ENCODE results near the gene APBB1.

APBB1 gene

GRCh38 chr11:6419009-6419631, at the start of gene APBB1:
Gene APBB1 (minus strand): TSS chr11:6419094. CDS start chr11:6411347, 7,747 bp downstream.
- Mint-ChIP-seq H3K9me3 (ENCODE audit: low read depth) (no peaks in the 10 kb centered on the region), H3K27me3 (no peaks in the 10 kb centered on the region), H3K36me3 (no peaks in the 10 kb centered on the region), H3K4me1 (ENCODE audit: low read depth) (peaks cover 4% of the 10 kb centered on the region), H3K4me3 (peak within 1 kb of the TSS; percentile 87), H3K27ac (peak within 1 kb of the TSS; percentile 82)

- H3K36me3 Mint-ChIP-seq = peaks cover 17% of the 10 kb centered on the region
- no peaks in the 10 kb centered on the region for H3K9me3 Mint-ChIP-seq (ENCODE audit: low read depth)
- no peak overlapping the region for H3K4me3 Mint-ChIP-seq
- no peaks in the 10 kb centered on the region for H3K27me3 Mint-ChIP-seq
- H3K4me1 Mint-ChIP-seq (ENCODE audit: low read depth) = no peaks in the 10 kb centered on the region
- no peak overlapping the region for H3K27ac Mint-ChIP-seq
Measured at GRCh38 chr11:6459099-6459450, 40.2 kb upstream of the APBB1 start.

DNA sequence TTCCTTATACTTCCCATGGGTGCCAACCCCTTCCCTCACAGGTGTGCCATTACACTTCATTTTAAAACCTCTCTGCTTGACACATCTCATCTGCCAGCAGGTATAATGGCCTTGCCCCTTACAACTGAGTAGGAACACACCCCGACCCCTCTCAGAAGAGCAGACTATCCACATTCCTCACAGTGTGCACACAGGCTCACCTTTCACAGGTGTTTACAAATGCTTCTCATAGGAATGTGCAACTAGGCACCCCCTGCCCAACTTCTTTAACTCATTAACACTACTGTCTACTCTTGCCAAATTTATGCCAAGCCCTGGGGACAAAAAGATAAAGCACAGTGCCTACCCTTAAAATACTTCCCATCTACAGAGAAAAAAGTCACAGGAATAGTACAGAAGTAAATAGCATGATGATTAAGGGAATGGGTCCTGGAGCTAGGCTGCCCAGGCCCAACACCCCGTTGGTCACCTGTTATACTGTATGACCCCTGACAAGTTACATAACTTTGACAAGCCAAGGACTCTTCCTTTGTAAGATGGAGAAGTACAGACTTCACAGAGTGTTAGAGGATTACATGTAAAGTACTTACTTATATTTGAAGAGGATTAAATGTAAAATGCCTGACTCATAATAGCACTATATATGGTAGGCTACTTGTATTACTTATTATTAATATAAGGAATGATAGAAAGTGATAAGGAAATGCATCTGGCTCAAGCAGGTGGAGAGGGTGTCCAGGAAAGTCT, 39.6 kb upstream of the APBB1 start:
- Mint-ChIP-seq H3K4me1 (ENCODE audit: low read depth) (no peaks in the 10 kb centered on the region), H3K9me3 (ENCODE audit: low read depth) (no peaks in the 10 kb centered on the region), H3K4me3 (no peak overlapping the region), H3K27ac (no peak overlapping the region), H3K36me3 (peaks cover 12% of the 10 kb centered on the region), H3K27me3 (no peaks in the 10 kb centered on the region)

DNA sequence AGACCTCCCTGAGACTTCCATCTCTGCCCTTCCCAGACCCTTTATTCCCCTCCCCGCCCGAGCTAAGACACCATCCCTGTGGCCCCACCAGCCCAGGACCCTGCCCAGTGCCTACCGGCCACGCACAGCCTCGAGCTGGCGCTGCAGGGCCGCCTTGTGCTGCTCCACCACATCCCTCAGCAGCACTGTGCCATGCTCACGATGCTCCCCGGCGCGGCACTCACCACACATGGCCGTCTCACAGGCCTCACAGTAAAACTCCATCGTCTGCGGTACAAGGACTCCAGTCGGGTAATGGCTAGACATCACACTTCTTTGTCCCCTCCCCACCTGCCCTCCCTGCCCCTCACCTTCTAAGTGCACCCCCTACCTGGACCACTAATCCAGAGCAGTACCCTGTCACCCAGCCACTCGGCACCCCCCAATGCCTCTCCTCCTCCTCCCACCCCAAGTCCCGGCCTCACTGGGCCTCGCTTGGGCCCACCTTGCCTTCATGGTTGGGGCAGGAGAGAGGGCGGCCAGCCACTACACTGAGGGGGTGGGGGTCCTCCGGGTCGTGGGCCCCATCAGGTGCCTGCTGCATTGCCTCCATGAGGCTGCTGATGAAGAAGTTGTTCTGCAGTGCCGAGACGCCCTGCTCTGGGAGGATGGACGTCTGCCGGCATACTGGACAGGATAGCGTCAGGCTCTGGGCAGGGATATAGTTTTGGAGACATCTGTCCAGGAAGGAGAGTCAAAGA, 38.9 kb upstream of the APBB1 start:
- peaks cover 9% of the 10 kb centered on the region for H3K36me3 Mint-ChIP-seq
- H3K4me1 Mint-ChIP-seq (ENCODE audit: low read depth) = no peaks in the 10 kb centered on the region
- H3K9me3 Mint-ChIP-seq (ENCODE audit: low read depth) = no peaks in the 10 kb centered on the region
- no peaks in the 10 kb centered on the region for H3K27me3 Mint-ChIP-seq
- H3K27ac Mint-ChIP-seq = no peak overlapping the region
- H3K4me3 Mint-ChIP-seq = no peak overlapping the region

DNA sequence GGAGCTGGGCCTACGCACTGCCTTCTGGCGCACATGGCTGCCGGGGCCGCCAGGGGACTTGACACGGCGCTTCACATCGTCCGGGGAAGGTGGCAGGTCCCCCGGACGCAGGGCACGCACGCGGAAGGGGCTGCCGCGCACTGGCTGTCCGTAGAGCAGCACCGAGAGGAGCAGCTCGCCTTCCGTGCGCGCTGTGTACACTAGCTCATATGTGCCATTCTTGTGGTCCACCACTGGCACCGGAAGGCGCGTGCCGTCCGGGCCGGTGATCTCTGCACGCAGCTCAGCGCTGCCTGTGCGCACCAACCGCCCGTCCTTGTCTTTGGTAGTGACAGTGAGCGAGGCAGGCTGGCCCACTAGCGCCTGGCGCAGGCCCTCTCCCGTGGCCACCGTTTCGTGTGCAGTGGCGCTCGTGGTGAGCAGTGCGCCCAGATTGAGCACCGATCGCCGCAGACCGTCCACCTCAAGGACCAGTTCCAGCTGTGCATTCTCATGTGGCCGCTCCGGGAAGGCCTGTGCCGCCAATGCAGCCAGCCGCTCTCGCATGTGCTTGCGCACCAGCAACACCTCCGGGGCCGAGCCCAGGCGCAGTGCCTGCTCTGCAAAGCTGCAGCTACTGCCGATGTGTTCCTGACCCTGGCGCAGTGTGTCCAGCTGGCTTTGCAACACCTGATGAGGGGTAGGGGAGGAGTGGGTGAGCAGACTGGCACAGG, 37.6 kb upstream of the APBB1 start:
- H3K27ac Mint-ChIP-seq = no peak overlapping the region
- H3K27me3 Mint-ChIP-seq = no peaks in the 10 kb centered on the region
- H3K4me3 Mint-ChIP-seq = no peak overlapping the region
- H3K4me1 Mint-ChIP-seq (ENCODE audit: low read depth) = no peaks in the 10 kb centered on the region
- no peaks in the 10 kb centered on the region for H3K9me3 Mint-ChIP-seq (ENCODE audit: low read depth)
- H3K36me3 Mint-ChIP-seq = peaks cover 9% of the 10 kb centered on the region

DNA sequence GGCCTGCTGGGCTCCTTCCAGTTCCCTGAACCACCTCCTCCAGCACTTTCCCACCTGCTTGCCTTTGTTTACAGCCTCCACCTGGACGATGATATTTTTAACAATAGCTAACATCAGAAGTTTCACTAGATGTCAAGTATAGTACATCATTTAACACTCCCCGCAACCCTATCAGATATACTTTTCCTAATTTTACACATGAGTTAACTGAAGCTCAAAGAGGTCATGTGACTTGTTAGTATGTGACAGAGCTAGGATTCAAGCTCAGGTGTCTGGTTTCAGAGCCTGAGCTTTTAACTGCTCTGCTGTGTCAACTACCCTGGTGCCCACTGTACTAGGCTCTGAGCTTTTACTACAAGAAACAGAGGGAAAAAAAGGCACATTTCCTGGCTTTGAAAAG, 36.2 kb upstream of the APBB1 start:
- no peak overlapping the region for H3K4me3 Mint-ChIP-seq
- no peak overlapping the region for H3K27ac Mint-ChIP-seq
- peaks cover 5% of the 10 kb centered on the region for H3K36me3 Mint-ChIP-seq
- H3K4me1 Mint-ChIP-seq (ENCODE audit: low read depth) = no peaks in the 10 kb centered on the region
- no peaks in the 10 kb centered on the region for H3K9me3 Mint-ChIP-seq (ENCODE audit: low read depth)
- no peaks in the 10 kb centered on the region for H3K27me3 Mint-ChIP-seq

DNA sequence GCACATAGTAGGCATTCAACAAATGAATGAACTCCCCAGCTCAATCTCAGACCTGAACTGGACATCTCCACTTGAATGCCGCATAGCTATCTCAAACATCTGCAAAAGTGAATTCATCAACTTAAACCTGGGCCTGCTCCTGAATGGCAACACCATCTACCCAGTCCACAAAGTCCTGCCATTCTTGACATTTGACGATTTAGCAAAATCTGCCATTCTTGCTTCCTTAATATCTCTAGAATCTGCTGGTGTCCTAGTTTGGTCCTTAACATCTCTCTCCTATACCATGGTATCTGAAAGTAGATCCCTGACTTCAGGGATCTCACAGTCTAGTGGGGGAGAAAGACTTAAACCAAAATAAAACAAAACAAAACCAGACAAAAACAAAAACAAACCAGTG, 34.3 kb upstream of the APBB1 start:
- Mint-ChIP-seq H3K4me3 (no peak overlapping the region), H3K9me3 (ENCODE audit: low read depth) (no peaks in the 10 kb centered on the region), H3K4me1 (ENCODE audit: low read depth) (no peaks in the 10 kb centered on the region), H3K27ac (no peak overlapping the region), H3K27me3 (no peaks in the 10 kb centered on the region), H3K36me3 (peaks cover 5% of the 10 kb centered on the region)

- H3K4me3 Mint-ChIP-seq = no peak overlapping the region
- peaks cover 5% of the 10 kb centered on the region for H3K36me3 Mint-ChIP-seq
- no peaks in the 10 kb centered on the region for H3K9me3 Mint-ChIP-seq (ENCODE audit: low read depth)
Measured at GRCh38 chr11:6452219-6452618, 33.3 kb upstream of the APBB1 start.

DNA sequence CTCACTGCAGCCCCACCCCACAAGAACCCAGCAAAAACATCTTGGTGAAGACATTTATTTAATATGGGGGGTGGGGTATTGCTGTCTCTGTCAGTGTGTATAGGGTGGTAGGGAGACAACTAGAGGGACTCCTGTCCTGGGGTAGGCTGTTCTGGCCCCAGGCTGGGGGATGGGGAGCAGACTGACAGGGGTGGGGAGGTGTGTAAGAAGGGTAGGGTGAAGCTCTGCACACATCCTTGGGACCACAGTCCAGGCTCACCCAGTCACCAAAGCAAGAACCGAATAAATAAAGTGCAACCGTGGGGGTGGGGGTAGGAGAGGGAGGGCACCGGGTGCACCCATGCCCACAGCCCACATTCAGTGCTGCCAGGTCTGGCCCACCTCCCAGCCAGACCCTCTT, 29.7 kb upstream of the APBB1 start:
- Mint-ChIP-seq H3K4me1 (ENCODE audit: low read depth) (no peaks in the 10 kb centered on the region), H3K4me3 (no peak overlapping the region), H3K36me3 (no peaks in the 10 kb centered on the region), H3K27me3 (no peaks in the 10 kb centered on the region), H3K27ac (no peak overlapping the region), H3K9me3 (ENCODE audit: low read depth) (no peaks in the 10 kb centered on the region)

More at GRCh38 chr11:6452219-6452618, 33.3 kb upstream of the APBB1 start:
- Mint-ChIP-seq H3K4me1 (ENCODE audit: low read depth) (no peaks in the 10 kb centered on the region), H3K27ac (no peak overlapping the region), H3K27me3 (no peaks in the 10 kb centered on the region)

- H3K4me3 Mint-ChIP-seq = no peak overlapping the region
- H3K36me3 Mint-ChIP-seq = no peaks in the 10 kb centered on the region
- no peak overlapping the region for H3K27ac Mint-ChIP-seq
- H3K27me3 Mint-ChIP-seq = no peaks in the 10 kb centered on the region
- H3K9me3 Mint-ChIP-seq (ENCODE audit: low read depth) = no peaks in the 10 kb centered on the region
- no peaks in the 10 kb centered on the region for H3K4me1 Mint-ChIP-seq (ENCODE audit: low read depth)
Measured at GRCh38 chr11:6443269-6444003, 24.5 kb upstream of the APBB1 start.

DNA sequence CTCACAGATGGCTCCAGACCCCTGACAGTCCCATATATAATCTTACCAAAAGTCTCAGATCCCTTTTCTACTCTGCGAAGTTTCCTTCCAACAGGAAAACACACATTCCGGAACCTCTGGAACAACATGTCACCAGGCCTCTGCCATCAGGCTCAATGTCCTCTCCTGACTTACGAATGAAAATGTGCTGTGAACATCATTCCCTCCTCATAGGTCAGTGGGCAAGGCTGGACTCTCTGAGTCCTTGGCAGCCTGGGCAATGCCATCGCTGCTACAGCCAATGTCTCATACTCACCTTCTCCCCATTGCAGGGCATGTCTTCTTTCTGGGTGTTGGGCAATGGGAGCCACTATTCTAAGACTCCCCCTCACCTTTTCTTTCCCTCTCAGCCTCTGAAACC, 23.5 kb upstream of the APBB1 start:
- H3K4me1 Mint-ChIP-seq (ENCODE audit: low read depth) = no peaks in the 10 kb centered on the region
- H3K4me3 Mint-ChIP-seq = no peak overlapping the region
- H3K27me3 Mint-ChIP-seq = no peaks in the 10 kb centered on the region
- no peak overlapping the region for H3K27ac Mint-ChIP-seq
- H3K9me3 Mint-ChIP-seq (ENCODE audit: low read depth) = no peaks in the 10 kb centered on the region
- H3K36me3 Mint-ChIP-seq = no peaks in the 10 kb centered on the region

DNA sequence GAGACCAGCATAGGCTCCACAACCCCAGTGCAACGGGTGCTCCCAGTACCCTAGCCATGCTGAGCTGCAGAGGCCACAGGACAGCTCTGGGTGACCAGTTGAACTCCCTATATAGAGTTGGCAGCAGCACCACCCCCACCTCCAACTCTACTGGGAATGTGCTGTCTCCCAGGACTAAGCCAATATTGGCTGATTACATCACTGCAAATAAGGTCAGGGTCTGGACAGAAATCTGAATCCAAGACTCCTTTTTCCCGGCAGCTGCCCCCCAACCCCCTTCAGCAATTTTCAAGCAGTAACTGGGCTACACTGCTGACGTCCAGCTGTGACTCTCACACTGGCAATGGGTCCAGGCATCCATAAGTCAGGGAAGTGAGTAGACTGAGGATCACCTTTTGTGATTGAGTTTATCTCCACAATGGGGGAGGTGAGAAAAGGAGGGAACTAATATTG, 22.0 kb upstream of the APBB1 start, which contains the start of gene HPX:
HPX (minus strand) TSS at position 82 of the 453 bp plus-strand sequence; CDS start at position 58, 24 bp downstream.
- H3K9me3 Mint-ChIP-seq (ENCODE audit: low read depth) = no peaks in the 10 kb centered on the region
- H3K4me3 Mint-ChIP-seq = no peak within 1 kb of the TSS
- no peaks in the 10 kb centered on the region for H3K36me3 Mint-ChIP-seq
- H3K4me1 Mint-ChIP-seq (ENCODE audit: low read depth) = peaks cover under 1% of the 10 kb centered on the region
- H3K27ac Mint-ChIP-seq = no peak within 1 kb of the TSS
- no peaks in the 10 kb centered on the region for H3K27me3 Mint-ChIP-seq

DNA sequence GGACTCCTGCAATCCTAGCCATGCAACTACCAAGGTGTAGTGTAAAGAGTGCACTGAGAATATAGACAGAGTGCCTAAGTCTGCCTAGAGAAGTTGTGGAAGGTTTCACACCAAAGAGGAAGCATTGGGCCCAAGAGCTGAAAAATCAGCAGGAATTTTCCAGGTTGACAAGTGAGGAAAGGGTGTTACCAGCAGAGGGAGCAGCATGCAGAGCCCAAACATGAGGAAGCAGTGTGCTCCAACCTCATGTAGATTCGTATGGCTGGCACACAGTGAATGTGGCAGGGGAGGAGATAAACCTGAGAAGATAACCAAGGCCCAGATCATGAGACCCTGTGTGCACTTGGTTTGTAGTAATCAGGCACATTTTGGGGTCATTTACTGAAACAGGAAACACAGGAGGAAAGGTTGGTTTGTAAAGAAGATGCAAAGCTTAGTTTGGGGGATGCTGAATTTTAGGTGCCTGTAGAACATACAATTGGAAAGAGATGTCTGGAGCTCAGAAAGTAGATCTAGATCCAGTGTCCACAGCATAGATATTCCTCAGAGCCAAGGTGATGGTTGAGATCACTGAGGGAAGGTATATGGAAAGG, 20.2 kb upstream of the APBB1 start:
- H3K27me3 Mint-ChIP-seq = no peaks in the 10 kb centered on the region
- no peaks in the 10 kb centered on the region for H3K36me3 Mint-ChIP-seq
- no peak overlapping the region for H3K27ac Mint-ChIP-seq
- H3K4me1 Mint-ChIP-seq (ENCODE audit: low read depth) = peaks cover 3% of the 10 kb centered on the region
- H3K9me3 Mint-ChIP-seq (ENCODE audit: low read depth) = no peaks in the 10 kb centered on the region
- no peak overlapping the region for H3K4me3 Mint-ChIP-seq

DNA sequence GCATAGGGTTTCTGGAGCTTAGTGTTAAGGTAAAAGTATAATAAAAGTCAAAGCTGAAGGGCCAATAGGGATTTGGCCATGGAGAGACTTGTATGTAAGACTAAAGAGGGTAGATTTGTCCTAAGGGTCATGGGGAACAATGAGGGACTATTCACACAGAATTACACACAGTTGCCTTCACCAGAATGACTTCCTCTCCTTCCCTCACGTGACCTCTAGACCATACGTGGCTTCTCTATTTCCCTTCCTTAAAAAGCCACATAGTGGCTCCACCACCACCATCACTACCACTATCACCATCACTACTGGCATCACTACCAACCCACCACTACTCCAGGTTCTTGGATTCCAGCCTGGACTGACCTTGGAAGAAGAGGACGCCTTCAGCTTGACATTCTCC, 19.1 kb upstream of the APBB1 start:
- Mint-ChIP-seq H3K36me3 (no peaks in the 10 kb centered on the region), H3K4me3 (no peak overlapping the region), H3K9me3 (ENCODE audit: low read depth) (no peaks in the 10 kb centered on the region), H3K27ac (no peak overlapping the region), H3K27me3 (no peaks in the 10 kb centered on the region), H3K4me1 (ENCODE audit: low read depth) (peaks cover 3% of the 10 kb centered on the region)
